ENCODE results near the gene OR2A5. TPM values are rescaled to one million over a fixed set of nuclear protein-coding genes. Genes with fewer than 3 reads are reported as not detected.
"Not testable (repeated sequence)": the region's sequence is repeated elsewhere in the genome, so short reads cannot be mapped to it uniquely, and the experiment has no call there.

The OR2A5 gene
- polyA plus RNA-seq, 1 donor from 2014 or later = not detected

- Histone ChIP-seq H4K20me1 (ENCODE audit: insufficient read depth) (no peaks in the 10 kb centered on the region), H3K4me3 (ENCODE audit: low read length) (no peak overlapping the region), H3K36me3 (ENCODE audit: insufficient read depth, low read length) (no peaks in the 10 kb centered on the region), H3K9me2 (ENCODE audit: insufficient read depth, low read length) (no peaks in the 10 kb centered on the region), H3K4me2 (ENCODE audit: low read length) (no peak overlapping the region), H3K9ac (ENCODE audit: low read length) (no peak overlapping the region), H3K27ac (ENCODE audit: low read length) (no peak overlapping the region), H3F3A (ENCODE audit: insufficient read depth, low read length, poor library complexity, severe bottlenecking) (no peaks in the 10 kb centered on the region), H3K79me2 (replicated peaks; ENCODE audit: insufficient read depth, low read length) (no peaks in the 10 kb centered on the region), H3K9me3 (ENCODE audit: low read length) (no peaks in the 10 kb centered on the region), H3K27me3 (ENCODE audit: insufficient read depth, low read depth, low read length) (no peaks in the 10 kb centered on the region), H2AFZ (ENCODE audit: low read depth, low read length) (no peak overlapping the region)
- TF ChIP-seq MXI1 (conservative IDR thresholded peaks at IDR 0.05; ENCODE audit: poor library complexity, severe bottlenecking) = no peak
- no peak for TF ChIP-seq SMC3 (conservative IDR thresholded peaks at IDR 0.05; ENCODE audit: poor library complexity)
- no peak for TF ChIP-seq CTCF (IDR thresholded peaks at IDR 0.05; ENCODE audit: poor library complexity, severe bottlenecking)
- TF ChIP-seq EZH2 (IDR thresholded peaks at IDR 0.05; ENCODE audit: borderline replicate concordance, insufficient read depth, low read length, poor library complexity, severe bottlenecking) = no peak
- TF ChIP-seq REST (IDR thresholded peaks at IDR 0.05; ENCODE audit: borderline replicate concordance) = no peak
- TF ChIP-seq TAF1 (IDR thresholded peaks at IDR 0.05; ENCODE audit: low read depth) = no peak
- TF ChIP-seq EP300 (conservative IDR thresholded peaks at IDR 0.05; ENCODE audit: poor library complexity, severe bottlenecking) = no peak
- no peak for TF ChIP-seq RAD21 (conservative IDR thresholded peaks at IDR 0.05)
- TF ChIP-seq POLR2AphosphoS5 (IDR thresholded peaks at IDR 0.05) = no peak
Observed at GRCh38 chr7:144049491-144049890, 743 bp downstream of the OR2A5 start.

GRCh38 chr7:144050093-144050492, 1.3 kb downstream of the OR2A5 start:
- H3K79me2 ChIP-seq (replicated peaks; ENCODE audit: insufficient read depth, low read length) = no peaks in the 10 kb centered on the region
- H3K4me3 ChIP-seq (ENCODE audit: low read length) = no peak overlapping the region
- TF ChIP-seq SMC3 (conservative IDR thresholded peaks at IDR 0.05; ENCODE audit: poor library complexity) = no peak
- no peak for TF ChIP-seq POLR2AphosphoS5 (IDR thresholded peaks at IDR 0.05)
- no peak for TF ChIP-seq REST (IDR thresholded peaks at IDR 0.05; ENCODE audit: borderline replicate concordance)
- TF ChIP-seq EZH2 (IDR thresholded peaks at IDR 0.05; ENCODE audit: borderline replicate concordance, insufficient read depth, low read length, poor library complexity, severe bottlenecking) = no peak
- no peak overlapping the region for H3K9ac ChIP-seq (ENCODE audit: low read length)
- H3K9me2 ChIP-seq (ENCODE audit: insufficient read depth, low read length) = no peaks in the 10 kb centered on the region
- H3K27ac ChIP-seq (ENCODE audit: low read length) = no peak overlapping the region
- no peaks in the 10 kb centered on the region for H3K36me3 ChIP-seq (ENCODE audit: insufficient read depth, low read length)
- no peak overlapping the region for H3K4me2 ChIP-seq (ENCODE audit: low read length)
- no peaks in the 10 kb centered on the region for H3K9me3 ChIP-seq (ENCODE audit: low read length)
- H4K20me1 ChIP-seq (ENCODE audit: insufficient read depth) = no peaks in the 10 kb centered on the region
- no peak overlapping the region for H2AFZ ChIP-seq (ENCODE audit: low read depth, low read length)
- no peaks in the 10 kb centered on the region for H3K27me3 ChIP-seq (ENCODE audit: insufficient read depth, low read depth, low read length)
- H3F3A ChIP-seq (ENCODE audit: insufficient read depth, low read length, poor library complexity, severe bottlenecking) = no peaks in the 10 kb centered on the region

GRCh38 chr7:144050884-144051283, 2.1 kb downstream of the OR2A5 start:
- H3K79me2 ChIP-seq (replicated peaks; ENCODE audit: insufficient read depth, low read length); H3K4me2 ChIP-seq (ENCODE audit: low read length); H3K27me3 ChIP-seq (ENCODE audit: insufficient read depth, low read depth, low read length); H3K27ac ChIP-seq (ENCODE audit: low read length); H4K20me1 ChIP-seq (ENCODE audit: insufficient read depth); H2AFZ ChIP-seq (ENCODE audit: low read depth, low read length); H3K9me2 ChIP-seq (ENCODE audit: insufficient read depth, low read length); H3F3A ChIP-seq (ENCODE audit: insufficient read depth, low read length, poor library complexity, severe bottlenecking); H3K9ac ChIP-seq (ENCODE audit: low read length); H3K36me3 ChIP-seq (ENCODE audit: insufficient read depth, low read length); H3K4me3 ChIP-seq (ENCODE audit: low read length); H3K9me3 ChIP-seq (ENCODE audit: low read length): not testable (repeated sequence)
